ENCODE data around the gene LCN15.
"Not testable (repeated sequence)": the region's sequence is repeated elsewhere in the genome, so short reads cannot be mapped to it uniquely, and the experiment has no call there.

The LCN15 gene

GRCh38 chr9:136757751-136758140, 6.6 kb downstream of the LCN15 start:
- Histone ChIP-seq H3K4me3 (ENCODE audit: severe bottlenecking) (no peak overlapping the region), H3K36me3 (ENCODE audit: low read depth) (no peaks in the 10 kb centered on the region), H3K9me3 (ENCODE audit: severe bottlenecking) (no peaks in the 10 kb centered on the region), H3K27me3 (ENCODE audit: insufficient read depth, poor library complexity, severe bottlenecking) (no peaks in the 10 kb centered on the region), H3K27ac (ENCODE audit: poor library complexity, severe bottlenecking) (no peak overlapping the region), H3K4me1 (ENCODE audit: insufficient read depth, poor library complexity, severe bottlenecking) (no peaks in the 10 kb centered on the region)
- no peak for DNase-seq (ENCODE audit: low spot score)
- no peak for ATAC-seq (ENCODE audit: low read depth)
- TF ChIP-seq CTCF (IDR thresholded peaks at IDR 0.05; ENCODE audit: poor library complexity, severe bottlenecking) = no peak

- H3K27ac ChIP-seq (ENCODE audit: poor library complexity, severe bottlenecking) = no peak overlapping the region
- H3K9me3 ChIP-seq (ENCODE audit: severe bottlenecking) = no peaks in the 10 kb centered on the region
- H3K36me3 ChIP-seq (ENCODE audit: low read depth) = no peaks in the 10 kb centered on the region
- H3K4me3 ChIP-seq (ENCODE audit: severe bottlenecking) = no peak overlapping the region
- no peak for ATAC-seq (ENCODE audit: low read depth)
- no peak for DNase-seq (ENCODE audit: low spot score)
- no peaks in the 10 kb centered on the region for H3K4me1 ChIP-seq (ENCODE audit: insufficient read depth, poor library complexity, severe bottlenecking)
- H3K27me3 ChIP-seq (ENCODE audit: insufficient read depth, poor library complexity, severe bottlenecking) = no peaks in the 10 kb centered on the region
- TF ChIP-seq CTCF (IDR thresholded peaks at IDR 0.05; ENCODE audit: poor library complexity, severe bottlenecking) = no peak
Measured at GRCh38 chr9:136757328-136757727, 7.0 kb downstream of the LCN15 start.

GRCh38 chr9:136756836-136757235, 7.5 kb downstream of the LCN15 start:
- DNase-seq (ENCODE audit: low spot score) = no peak
- Histone ChIP-seq H3K4me1 (ENCODE audit: insufficient read depth, poor library complexity, severe bottlenecking) (no peaks in the 10 kb centered on the region), H3K4me3 (ENCODE audit: severe bottlenecking) (no peak overlapping the region), H3K27me3 (ENCODE audit: insufficient read depth, poor library complexity, severe bottlenecking) (no peaks in the 10 kb centered on the region), H3K36me3 (ENCODE audit: low read depth) (no peaks in the 10 kb centered on the region), H3K27ac (ENCODE audit: poor library complexity, severe bottlenecking) (no peak overlapping the region), H3K9me3 (ENCODE audit: severe bottlenecking) (no peaks in the 10 kb centered on the region)
- ATAC-seq (ENCODE audit: low read depth) = no peak
- TF ChIP-seq CTCF (IDR thresholded peaks at IDR 0.05; ENCODE audit: poor library complexity, severe bottlenecking) = no peak

GRCh38 chr9:136756134-136756438, 8.2 kb downstream of the LCN15 start:
- no peak overlapping the region for H3K27ac ChIP-seq (ENCODE audit: poor library complexity, severe bottlenecking)
- no peak overlapping the region for H3K4me3 ChIP-seq (ENCODE audit: severe bottlenecking)
- H3K9me3 ChIP-seq (ENCODE audit: severe bottlenecking) = no peaks in the 10 kb centered on the region
- no peaks in the 10 kb centered on the region for H3K36me3 ChIP-seq (ENCODE audit: low read depth)
- no peak for DNase-seq (ENCODE audit: low spot score)
- no peaks in the 10 kb centered on the region for H3K27me3 ChIP-seq (ENCODE audit: insufficient read depth, poor library complexity, severe bottlenecking)
- H3K4me1 ChIP-seq (ENCODE audit: insufficient read depth, poor library complexity, severe bottlenecking) = no peaks in the 10 kb centered on the region
- ATAC-seq (ENCODE audit: low read depth) = no peak
- TF ChIP-seq CTCF (IDR thresholded peaks at IDR 0.05; ENCODE audit: poor library complexity, severe bottlenecking) = no peak

- not testable (repeated sequence) for H3K27me3 ChIP-seq (ENCODE audit: insufficient read depth, poor library complexity, severe bottlenecking); ATAC-seq (ENCODE audit: low read depth); H3K4me3 ChIP-seq (ENCODE audit: severe bottlenecking); H3K36me3 ChIP-seq (ENCODE audit: low read depth); H3K9me3 ChIP-seq (ENCODE audit: severe bottlenecking); H3K27ac ChIP-seq (ENCODE audit: poor library complexity, severe bottlenecking); H3K4me1 ChIP-seq (ENCODE audit: insufficient read depth, poor library complexity, severe bottlenecking); DNase-seq (ENCODE audit: low spot score)
Measured at GRCh38 chr9:136755302-136756133, 8.8 kb downstream of the LCN15 start.
